GM18511 (cell line): Measurements from ENCODE around the gene RELCH.
"Not testable (repeated sequence)": the region's sequence is repeated elsewhere in the genome, so short reads cannot be mapped to it uniquely, and the experiment has no call there.

Experiments used
- ATAC-seq: cut with Tn5 transposase; IDR thresholded peaks from one replicate; pipeline ENCODE4 v1.9.1; 2021; ENCODE audit warnings: mild to moderate bottlenecking, moderate library complexity; ENCODE audit not compliant: unreplicated experiment

RELCH gene

GRCh38 chr18:62186774-62187542 lies at the start of gene RELCH, which contains the start of gene PIGN:
Gene RELCH, plus strand, starts transcription at chr18:62187255. Its CDS starts 251 bp downstream, at chr18:62187506.
Gene PIGN, minus strand, starts transcription at chr18:62187056. Its CDS starts 25,703 bp downstream, at chr18:62161353.
- peak; percentile 91 for ATAC-seq

GRCh38 chr18:62138461-62139235 lies 48.4 kb upstream of the RELCH start:
- no peak for ATAC-seq

GRCh38 chr18:62140259-62140658 lies 46.8 kb upstream of the RELCH start:
- ATAC-seq = no peak

GRCh38 chr18:62144338-62144737 lies 42.7 kb upstream of the RELCH start:
- no peak for ATAC-seq

- ATAC-seq = no peak
Measured at GRCh38 chr18:62151068-62151771, 35.8 kb upstream of the RELCH start.

- no peak for ATAC-seq
Measured at GRCh38 chr18:62152844-62153243, 34.2 kb upstream of the RELCH start.

- ATAC-seq = no peak
Measured at GRCh38 chr18:62157843-62158242, 29.2 kb upstream of the RELCH start.

GRCh38 chr18:62164310-62164709 lies 22.7 kb upstream of the RELCH start:
- ATAC-seq = no peak

GRCh38 chr18:62164855-62165487 lies 22.1 kb upstream of the RELCH start:
- no peak for ATAC-seq

GRCh38 chr18:62165583-62165982 lies 21.5 kb upstream of the RELCH start:
- no peak for ATAC-seq

- not testable (repeated sequence) for ATAC-seq
Measured at GRCh38 chr18:62166524-62166923, 20.5 kb upstream of the RELCH start.

- ATAC-seq = no peak
Measured at GRCh38 chr18:62170857-62171256, 16.2 kb upstream of the RELCH start.

- no peak for ATAC-seq
Measured at GRCh38 chr18:62172298-62172697, 14.8 kb upstream of the RELCH start.

GRCh38 chr18:62175521-62175920 lies 11.5 kb upstream of the RELCH start:
- no peak for ATAC-seq

GRCh38 chr18:62177271-62177670 lies 9.8 kb upstream of the RELCH start:
- ATAC-seq = no peak

- ATAC-seq = no peak
Measured at GRCh38 chr18:62179213-62179612, 7.8 kb upstream of the RELCH start.

- no peak for ATAC-seq
Measured at GRCh38 chr18:62182220-62182619, 4.8 kb upstream of the RELCH start.

- no peak for ATAC-seq
Measured at GRCh38 chr18:62183578-62184195, 3.4 kb upstream of the RELCH start.

- ATAC-seq = no peak
Measured at GRCh38 chr18:62186499-62186773, 619 bp upstream of the RELCH start.

- peak; percentile 21 for ATAC-seq
Measured at GRCh38 chr18:62187543-62188510, 772 bp downstream of the RELCH start.
